Sigmoid colon (tissue), 4 donors: ENCODE data around the gene DUSP7.

ENCODE experiments used
- CTCF ChIP-seq, 4 experiments: fragments of 450-650 bp in 3 of 4; fragments of 200-600 bp in 1 of 4; IDR thresholded peaks; one replicate each; pipeline ENCODE4 v1.5.1; 2016 to 2019; ENCODE audit warnings: antibody characterized with exemption in 4 of 4, mild to moderate bottlenecking in 3 of 4, moderate library complexity in 2 of 4
- POLR2A ChIP-seq, 2 donors: fragments of 450-650 bp; IDR thresholded peaks; one replicate each; pipeline ENCODE4 v1.6.1; 2016; ENCODE audit warnings: antibody characterized with exemption in 2 of 2, mild to moderate bottlenecking in 2 of 2, moderate library complexity in 2 of 2
- POLR2AphosphoS5 ChIP-seq, 4 donors: sonication (generic); formaldehyde crosslinking; IDR thresholded peaks; one replicate each; pipeline ENCODE4 v1.6.1; 2017; ENCODE audit warnings: antibody characterized with exemption in 4 of 4

- no peak for TF ChIP-seq CTCF (IDR thresholded peaks at IDR 0.05)
- no peak for TF ChIP-seq POLR2A (IDR thresholded peaks at IDR 0.05)
- TF ChIP-seq POLR2AphosphoS5 (IDR thresholded peaks at IDR 0.05): no peak
Observed at GRCh38 chr3:52079958-52080357, 23.6 kb upstream of the DUSP7 start.
